GM19025 (cell line): Measurements from ENCODE around the gene ADAMTS1.

Experiments used
- ATAC-seq: cut with Tn5 transposase; IDR thresholded peaks from one replicate; pipeline ENCODE4 v1.9.1; 2021; ENCODE audit warnings: mild to moderate bottlenecking, low read depth, moderate library complexity; ENCODE audit not compliant: unreplicated experiment

The ADAMTS1 gene

DNA sequence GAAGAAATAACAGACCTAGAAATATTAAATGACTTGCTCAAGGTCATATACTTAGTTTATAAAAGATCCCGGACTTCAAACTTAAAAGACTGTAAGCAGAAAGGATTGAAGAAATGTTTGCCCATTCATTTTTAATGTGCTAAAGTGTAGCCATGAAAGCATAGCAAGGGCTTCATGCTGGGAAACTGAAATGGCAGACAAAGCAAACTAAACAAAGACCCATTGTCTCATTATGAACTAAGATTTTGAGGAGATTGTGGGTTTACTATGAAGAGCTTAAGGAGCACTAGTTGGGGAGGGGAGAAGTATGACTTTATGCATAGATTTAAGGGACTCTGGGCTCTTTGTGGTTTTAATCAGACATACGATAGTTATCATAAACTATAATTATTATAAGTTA lies 26.3 kb downstream of the ADAMTS1 start:
- ATAC-seq = no peak

DNA sequence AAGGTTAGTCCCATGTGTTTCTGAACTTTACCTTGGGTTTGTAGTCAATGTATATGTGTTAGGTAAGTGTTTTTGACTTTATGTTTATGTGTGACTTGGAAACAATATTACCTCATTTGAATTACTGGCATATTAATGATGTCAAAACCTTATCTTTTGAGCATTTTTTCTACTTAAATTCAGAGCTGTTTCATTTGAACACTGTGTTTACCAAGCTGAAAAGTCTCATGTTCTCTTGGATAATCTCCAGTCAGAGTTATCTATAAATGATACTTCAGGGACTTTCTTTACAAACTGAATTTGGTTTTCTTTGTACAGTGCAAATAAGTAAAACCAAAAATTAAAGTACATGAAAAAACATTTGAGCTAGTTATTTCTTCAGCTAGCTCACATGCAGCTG lies 30.0 kb downstream of the ADAMTS1 start:
- no peak for ATAC-seq

DNA sequence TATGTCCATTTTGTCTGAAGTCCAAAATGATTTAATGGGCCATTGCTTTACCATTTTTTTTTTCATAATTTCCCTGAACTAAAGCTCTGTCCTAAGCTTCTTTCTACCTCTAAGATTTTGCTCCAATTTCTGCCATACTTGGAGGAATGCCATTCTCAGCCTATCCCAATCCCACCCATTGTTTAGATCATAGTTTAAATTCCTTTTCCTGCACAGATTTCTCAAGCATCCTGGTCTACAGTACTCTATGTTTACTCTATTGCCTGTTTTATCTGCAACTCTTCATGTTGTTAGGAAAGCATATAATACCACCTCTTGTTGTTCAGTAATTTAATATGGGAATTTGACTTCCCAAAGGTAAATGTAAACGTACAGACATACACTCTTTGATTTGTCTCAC lies 30.8 kb downstream of the ADAMTS1 start:
- no peak for ATAC-seq

DNA sequence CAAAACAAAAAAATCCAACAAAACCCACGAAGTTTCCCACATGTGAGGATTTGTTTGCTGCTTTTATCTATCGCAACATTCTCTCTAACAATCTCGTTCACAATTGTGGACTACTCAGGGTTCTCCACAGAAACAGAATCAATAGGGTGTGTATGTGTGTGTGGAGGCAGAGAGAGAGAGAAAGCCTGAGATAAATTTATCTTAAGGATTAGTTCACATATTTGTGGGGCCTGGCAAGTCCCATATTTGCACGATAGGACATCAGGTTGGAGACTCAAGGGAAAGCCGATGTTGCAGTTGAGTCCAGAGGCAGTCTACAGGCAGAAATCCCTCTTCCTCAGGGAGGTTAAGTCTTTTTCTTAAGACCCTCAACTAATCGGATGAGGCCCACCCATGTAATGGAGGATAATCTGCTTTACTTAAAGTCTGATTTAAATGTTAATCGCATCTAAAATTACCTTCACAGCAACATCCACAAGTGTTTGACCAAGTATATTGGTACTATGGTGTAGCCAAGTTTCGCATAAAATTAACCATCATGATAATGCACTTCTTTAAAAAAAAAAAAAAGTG lies 31.7 kb downstream of the ADAMTS1 start:
- ATAC-seq = no peak

DNA sequence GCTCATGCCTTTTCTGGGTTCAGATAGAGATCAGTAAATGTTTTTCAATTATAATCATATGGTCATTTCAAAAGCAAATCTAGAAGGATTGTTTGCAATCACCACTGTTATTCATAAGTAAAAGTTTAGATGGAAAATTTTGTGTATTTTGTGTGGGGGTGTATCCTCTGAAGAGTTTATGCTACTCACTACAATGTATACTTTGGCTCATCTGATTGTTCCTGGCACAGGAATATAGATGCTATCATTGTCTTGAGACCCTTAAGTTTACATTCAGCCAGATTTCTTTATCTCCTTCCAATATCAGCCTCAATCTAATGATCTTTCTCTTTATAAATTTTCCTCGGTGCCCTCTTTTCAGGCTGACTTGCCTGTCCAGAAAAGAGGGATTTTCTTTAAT lies 33.0 kb downstream of the ADAMTS1 start:
- no peak for ATAC-seq

- no peak for ATAC-seq
These were observed 33.7 kb downstream of the ADAMTS1 start for GRCh38 chr21:26811482-26811881.

- no peak for ATAC-seq
These were observed 34.4 kb downstream of the ADAMTS1 start for GRCh38 chr21:26810676-26811415.

DNA sequence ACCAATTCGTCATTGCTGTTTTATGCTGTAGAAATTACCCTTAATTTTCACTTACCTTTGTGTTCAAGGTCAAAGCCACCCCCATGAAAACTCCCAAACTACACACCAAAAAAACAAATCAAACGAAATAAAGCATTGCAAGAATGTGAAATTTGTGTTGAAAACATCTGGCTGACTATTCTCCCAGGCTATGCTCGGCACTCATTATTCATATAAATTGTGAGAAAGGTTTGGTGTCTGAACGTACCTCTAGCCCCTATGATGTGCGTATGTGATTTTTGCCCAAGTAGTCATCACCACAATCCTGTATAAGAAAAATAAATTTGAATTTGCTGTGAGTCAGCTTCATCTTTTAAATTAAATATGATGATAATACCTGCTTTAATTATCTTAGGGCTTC lies 34.9 kb downstream of the ADAMTS1 start:
- ATAC-seq = no peak

GRCh38 chr21:26809745-26810144 lies 35.5 kb downstream of the ADAMTS1 start:
- no peak for ATAC-seq

- ATAC-seq = no peak
These were observed 38.4 kb downstream of the ADAMTS1 start for GRCh38 chr21:26806801-26807295.

DNA sequence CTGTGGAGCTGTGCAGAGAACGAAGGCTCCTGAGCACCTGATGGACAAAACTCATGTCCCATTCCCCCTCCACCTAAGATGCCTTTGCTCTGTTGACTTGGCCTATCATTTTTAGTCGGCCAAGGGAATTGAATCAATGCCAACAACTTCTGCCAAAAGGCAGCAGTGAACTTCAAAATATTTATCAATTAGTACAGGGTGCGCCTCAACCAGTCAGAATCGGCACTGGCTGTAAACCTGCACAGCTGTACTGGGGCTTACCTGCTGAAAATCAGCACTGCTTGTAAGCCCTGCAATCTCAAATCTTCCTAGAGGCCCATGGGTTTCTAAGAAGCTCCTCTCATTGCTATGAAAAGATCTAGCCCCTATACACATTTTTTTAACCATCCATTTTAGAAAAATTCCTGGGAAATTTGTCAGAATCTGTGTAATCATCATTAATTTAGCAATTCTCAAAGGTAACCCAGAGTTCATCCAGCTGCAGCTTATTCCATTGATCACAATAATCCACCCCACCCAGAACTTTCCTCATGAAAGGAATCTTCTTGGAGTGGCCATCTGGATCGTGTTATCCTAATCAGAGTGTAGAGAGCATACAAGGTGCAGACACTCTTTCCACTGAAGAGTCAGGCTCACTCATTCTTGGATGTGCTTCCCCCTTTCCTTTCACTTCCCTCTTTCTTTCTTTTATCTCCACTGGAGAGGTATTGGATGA lies 40.2 kb downstream of the ADAMTS1 start:
- no peak for ATAC-seq

DNA sequence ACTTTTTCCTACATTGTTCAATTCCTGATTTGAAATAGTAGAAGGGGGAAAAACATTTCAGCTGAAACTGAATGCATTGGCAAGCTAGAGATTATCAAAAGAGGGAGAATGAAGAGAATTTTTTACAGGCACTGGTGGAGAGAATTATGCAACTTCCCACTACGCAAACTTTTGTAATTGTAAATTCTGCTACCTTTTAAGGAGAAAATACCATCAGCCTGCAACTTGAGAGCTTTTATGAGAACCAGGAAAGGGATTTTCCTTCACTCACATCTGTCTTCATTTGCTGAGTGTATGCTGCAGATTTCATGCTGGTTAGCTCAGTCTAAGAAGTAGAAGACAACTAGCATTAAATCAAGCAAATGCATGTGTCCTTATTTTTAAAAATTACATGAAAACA lies 43.7 kb downstream of the ADAMTS1 start:
- no peak for ATAC-seq

DNA sequence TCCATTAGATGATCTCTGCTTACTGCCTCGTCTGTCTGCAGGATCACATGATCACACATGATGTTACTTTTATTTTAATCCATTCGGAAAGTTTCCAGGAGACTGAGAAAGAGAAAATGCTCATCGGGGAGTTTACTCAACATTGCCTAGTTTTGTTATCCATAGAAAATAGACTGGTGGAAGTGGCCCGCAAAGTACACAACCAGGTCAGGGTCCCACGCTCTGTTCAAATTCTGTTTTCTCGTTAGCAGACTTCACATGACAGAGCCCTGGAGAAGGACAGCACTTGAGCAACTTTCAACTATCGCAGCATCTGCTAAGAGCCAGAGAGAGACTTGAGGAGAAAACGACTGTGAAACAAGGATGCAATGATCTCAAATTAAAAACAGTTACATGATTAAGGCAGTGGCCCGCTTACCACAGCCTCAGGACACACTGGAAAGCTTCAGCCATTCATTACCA lies 44.2 kb downstream of the ADAMTS1 start:
- no peak for ATAC-seq

GRCh38 chr21:26800455-26800854 lies 44.8 kb downstream of the ADAMTS1 start:
- no peak for ATAC-seq

- no peak for ATAC-seq
These were observed 45.2 kb downstream of the ADAMTS1 start for GRCh38 chr21:26800001-26800400.

DNA sequence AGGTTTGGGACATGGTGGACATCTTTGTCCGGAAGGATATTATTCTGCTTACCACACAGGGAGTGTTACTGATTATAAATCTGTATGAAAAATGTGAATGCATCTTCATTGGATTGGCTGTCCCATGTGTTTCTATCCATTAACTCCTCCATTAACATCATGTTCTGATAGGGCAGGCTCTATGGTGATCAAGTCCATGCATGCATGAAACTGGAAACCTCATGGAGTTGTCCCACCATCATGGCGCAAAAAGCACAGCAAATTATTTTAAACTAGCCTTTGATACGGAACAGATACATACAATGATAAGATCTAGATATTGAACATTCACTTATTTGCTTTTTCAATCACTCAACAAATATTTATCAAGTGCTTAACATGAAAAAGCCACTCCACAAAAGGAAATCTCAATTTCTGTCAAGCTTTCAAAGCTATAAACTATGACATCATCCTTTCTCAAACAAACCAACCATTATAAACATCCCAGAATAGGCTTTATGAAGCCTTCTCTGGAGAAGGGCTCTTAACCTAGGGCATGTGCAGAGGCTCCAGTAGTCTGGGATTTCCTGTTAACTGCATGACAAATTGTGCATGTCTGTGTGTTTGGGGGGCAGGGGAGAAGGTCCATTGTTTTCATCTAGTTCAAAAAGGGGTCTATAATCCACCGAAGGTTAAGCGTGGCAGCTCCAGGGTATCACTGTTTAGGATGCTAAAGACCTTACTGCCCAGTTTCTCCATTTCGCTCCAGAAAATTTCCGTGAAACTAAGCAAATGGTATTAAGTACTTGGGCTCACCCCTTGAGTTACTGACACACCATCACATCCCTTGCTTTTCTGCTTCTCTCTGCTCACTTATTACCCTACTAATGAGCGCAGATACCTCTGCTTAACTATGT lies 46.1 kb downstream of the ADAMTS1 start:
- no peak for ATAC-seq

GRCh38 chr21:26797878-26798456 lies 47.2 kb downstream of the ADAMTS1 start:
- no peak for ATAC-seq

DNA sequence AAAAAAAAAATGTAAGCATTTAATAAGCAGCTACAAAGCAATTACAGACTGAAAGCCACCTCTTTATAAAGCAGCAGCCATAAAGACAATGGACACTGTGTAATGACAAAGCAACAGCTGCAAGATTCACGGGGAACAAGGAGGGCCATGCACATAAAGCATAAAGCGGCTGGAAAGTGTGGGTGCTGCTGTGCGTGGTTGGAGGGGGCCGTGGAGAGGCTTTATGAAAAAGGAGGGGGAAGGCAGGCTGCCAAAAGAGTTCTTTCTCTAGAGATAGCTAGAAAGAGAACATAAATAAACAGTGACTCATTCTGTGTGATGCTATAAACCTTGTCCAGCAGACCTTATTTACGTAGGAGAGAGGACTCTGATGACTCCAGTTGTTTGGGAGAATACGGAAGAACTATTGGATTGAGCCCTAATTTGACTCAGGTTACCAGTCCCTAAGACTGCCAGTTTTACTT lies 49.3 kb downstream of the ADAMTS1 start:
- no peak for ATAC-seq

GRCh38 chr21:26795412-26795805 lies 49.8 kb downstream of the ADAMTS1 start:
- no peak for ATAC-seq
